Neural progenitor cell (in vitro differentiated cells): ENCODE results near the gene WAC. TPM values are rescaled to one million over a fixed set of nuclear protein-coding genes. Genes with fewer than 3 reads are reported as not detected.

Source experiments
- DNase-seq: peaks from one replicate; pipeline ENCODE4 v3.0.0-alpha.2; 2016; ENCODE audit warnings: low spot score
- H2AFZ ChIP-seq: fragments of 200-600 bp; sonication (generic); replicated peaks from 2 replicates; pipeline ENCODE4 v1.6.1; 2016; ENCODE audit warnings: antibody characterized with exemption
- H3F3A ChIP-seq: fragments of 200-600 bp; sonication (generic); 2 replicates; pipeline ENCODE4 v1.6.1; 2016; ENCODE audit warnings: antibody characterized with exemption, low read depth
- H3K27ac ChIP-seq: fragments of 200-600 bp; sonication (generic); 2 replicates; pipeline ENCODE4 v1.5.1; 2016; ENCODE audit warnings: mild to moderate bottlenecking
- H3K27me3 ChIP-seq: fragments of 200-600 bp; sonication (generic); 2 replicates; pipeline ENCODE4 v1.6.1; 2016; ENCODE audit warnings: mild to moderate bottlenecking, moderate library complexity
- H3K36me3 ChIP-seq: fragments of 200-600 bp; sonication (generic); 2 replicates; pipeline ENCODE4 v1.5.1; 2016
- H3K4me1 ChIP-seq: fragments of 200-600 bp; sonication (generic); 2 replicates; pipeline ENCODE4 v1.6.1; 2016; ENCODE audit warnings: mixed run types
- H3K4me2 ChIP-seq: fragments of 200-600 bp; sonication (generic); 2 replicates; pipeline ENCODE4 v1.6.1; 2016
- H3K4me3 ChIP-seq: fragments of 200-600 bp; sonication (generic); 2 replicates; pipeline ENCODE4 v1.5.1; 2016
- H3K79me2 ChIP-seq: fragments of 200-600 bp; sonication (generic); 2 replicates; pipeline ENCODE4 v1.6.1; 2016; ENCODE audit warnings: low read depth
- H3K9ac ChIP-seq: fragments of 200-600 bp; sonication (generic); 2 replicates; pipeline ENCODE4 v1.6.1; 2016
- H3K9me3 ChIP-seq: fragments of 200-600 bp; sonication (generic); 2 replicates; pipeline ENCODE4 v1.5.1; 2016; ENCODE audit warnings: low read depth
- H4K20me1 ChIP-seq: fragments of 200-600 bp; sonication (generic); 2 replicates; pipeline ENCODE4 v1.6.1; 2016; ENCODE audit warnings: low read depth
- H3K27ac Mint-ChIP-seq: 3 replicates; pipeline ENCODE4 v1.8.0; 2021; ENCODE audit warnings: mixed read lengths
- H3K27me3 Mint-ChIP-seq: 2 replicates; pipeline ENCODE4 v1.8.0; 2022; ENCODE audit warnings: low read depth, mild to moderate bottlenecking, inconsistent platforms, moderate library complexity, mixed read lengths; ENCODE audit not compliant: insufficient read depth
- H3K36me3 Mint-ChIP-seq: 3 replicates; pipeline ENCODE4 v1.8.0; 2021; ENCODE audit warnings: mixed read lengths
- H3K4me1 Mint-ChIP-seq: 3 replicates; pipeline ENCODE4 v1.8.0; 2021; ENCODE audit warnings: mixed read lengths
- H3K4me3 Mint-ChIP-seq: 3 replicates; pipeline ENCODE4 v1.8.0; 2021; ENCODE audit warnings: mild to moderate bottlenecking, moderate library complexity, mixed read lengths
- H3K9me3 Mint-ChIP-seq: 3 replicates; pipeline ENCODE4 v1.8.0; 2020; ENCODE audit warnings: mixed read lengths
- CTCF ChIP-seq: fragments of 200-600 bp; sonication (generic); IDR thresholded peaks from 2 replicates; pipeline ENCODE4 v1.5.1; 2017; ENCODE audit warnings: antibody characterized with exemption, mild to moderate bottlenecking
- EZH2 ChIP-seq: fragments of 200-600 bp; sonication (generic); IDR thresholded peaks from 2 replicates; pipeline ENCODE4 v1.6.1; 2017; ENCODE audit warnings: antibody characterized with exemption, mild to moderate bottlenecking, moderate library complexity
- EZH2phosphoT487 ChIP-seq: fragments of 200-600 bp; sonication (generic); IDR thresholded peaks from 2 replicates; pipeline ENCODE4 v1.6.1; 2017; ENCODE audit warnings: antibody characterized with exemption
- total RNA-seq: library from RNA; depleted of rRNA; stranded (reverse); fragments of >200 nt; gene quantifications from 2 replicates; pipeline ENCODE4 v1.2.3, GENCODE V29; 2015; ENCODE audit warnings: low replicate concordance

WAC gene
- total RNA-seq, 1 donor from 2014 or later: 174 TPM

- Histone ChIP-seq H3K4me1 (no peaks in the 10 kb centered on the region), H3K79me2 (no peaks in the 10 kb centered on the region), H3K9ac (no peak overlapping the region), H3K36me3 (peaks cover 17% of the 10 kb centered on the region), H3K27ac (no peak overlapping the region), H3F3A (peaks cover 63% of the 10 kb centered on the region), H4K20me1 (peaks cover 12% of the 10 kb centered on the region), H2AFZ (no peak overlapping the region), H3K4me2 (no peak overlapping the region), H3K4me3 (no peak overlapping the region), H3K27me3 (no peaks in the 10 kb centered on the region), H3K9me3 (no peaks in the 10 kb centered on the region)
- Mint-ChIP-seq H3K27ac (no peak overlapping the region), H3K36me3 (peaks cover 20% of the 10 kb centered on the region), H3K4me1 (peaks cover 14% of the 10 kb centered on the region), H3K27me3 (peaks cover 2% of the 10 kb centered on the region), H3K9me3 (no peaks in the 10 kb centered on the region), H3K4me3 (no peak overlapping the region)
- no peak for TF ChIP-seq EZH2phosphoT487
- no peak for DNase-seq
Measured at GRCh38 chr10:28623483-28623882, 90.6 kb downstream of the WAC start.

- Histone ChIP-seq H2AFZ (no peak overlapping the region), H3K4me1 (no peaks in the 10 kb centered on the region), H3K9me3 (no peaks in the 10 kb centered on the region), H3K27me3 (no peaks in the 10 kb centered on the region), H3K79me2 (no peaks in the 10 kb centered on the region), H3K9ac (no peak overlapping the region), H3K4me3 (no peak overlapping the region), H3F3A (peaks cover 56% of the 10 kb centered on the region), H3K4me2 (no peak overlapping the region), H3K36me3 (peaks cover 10% of the 10 kb centered on the region), H4K20me1 (peaks cover 11% of the 10 kb centered on the region), H3K27ac (no peak overlapping the region)
- Mint-ChIP-seq H3K4me1 (peaks cover 17% of the 10 kb centered on the region), H3K27me3 (peaks cover 2% of the 10 kb centered on the region), H3K9me3 (no peaks in the 10 kb centered on the region), H3K27ac (no peak overlapping the region), H3K36me3 (peaks cover 17% of the 10 kb centered on the region), H3K4me3 (no peak overlapping the region)
- TF ChIP-seq CTCF: no peak
- TF ChIP-seq EZH2phosphoT487: no peak
- no peak for TF ChIP-seq EZH2
- no peak for DNase-seq
Measured at GRCh38 chr10:28624351-28624750, 91.4 kb downstream of the WAC start.

DNA sequence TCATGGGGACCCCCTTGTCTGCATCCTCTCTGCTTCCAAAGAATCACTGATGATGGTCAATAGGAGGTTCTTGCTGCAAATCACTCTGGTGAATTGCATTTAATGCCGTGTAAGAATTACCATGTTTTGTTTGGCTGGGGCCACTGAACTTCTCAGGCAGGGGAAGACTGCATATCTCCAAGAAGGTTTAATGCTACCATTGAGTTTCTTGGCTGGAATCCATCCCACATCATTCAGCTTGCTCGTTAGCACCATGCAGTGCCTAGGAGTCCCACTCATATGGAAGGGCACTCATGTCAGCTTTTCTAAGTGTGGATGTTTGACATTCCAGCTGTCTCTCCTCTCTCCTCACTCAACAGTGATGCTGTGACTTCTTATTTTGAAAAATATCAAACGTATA is 94.2 kb downstream of the WAC start:
- Histone ChIP-seq H4K20me1 (peaks cover 6% of the 10 kb centered on the region), H3F3A (peaks cover 32% of the 10 kb centered on the region), H2AFZ (no peak overlapping the region), H3K27me3 (no peaks in the 10 kb centered on the region), H3K79me2 (no peaks in the 10 kb centered on the region), H3K4me2 (no peak overlapping the region), H3K4me3 (no peak overlapping the region), H3K9ac (no peak overlapping the region), H3K27ac (no peak overlapping the region), H3K4me1 (no peaks in the 10 kb centered on the region), H3K36me3 (no peaks in the 10 kb centered on the region), H3K9me3 (no peaks in the 10 kb centered on the region)
- Mint-ChIP-seq H3K4me1 (peaks cover 17% of the 10 kb centered on the region), H3K9me3 (no peaks in the 10 kb centered on the region), H3K4me3 (no peak overlapping the region), H3K36me3 (peaks cover 4% of the 10 kb centered on the region), H3K27me3 (peaks cover 5% of the 10 kb centered on the region), H3K27ac (no peak overlapping the region)
- DNase-seq: no peak
- TF ChIP-seq CTCF (no peak), EZH2 (no peak), EZH2phosphoT487 (no peak)

DNA sequence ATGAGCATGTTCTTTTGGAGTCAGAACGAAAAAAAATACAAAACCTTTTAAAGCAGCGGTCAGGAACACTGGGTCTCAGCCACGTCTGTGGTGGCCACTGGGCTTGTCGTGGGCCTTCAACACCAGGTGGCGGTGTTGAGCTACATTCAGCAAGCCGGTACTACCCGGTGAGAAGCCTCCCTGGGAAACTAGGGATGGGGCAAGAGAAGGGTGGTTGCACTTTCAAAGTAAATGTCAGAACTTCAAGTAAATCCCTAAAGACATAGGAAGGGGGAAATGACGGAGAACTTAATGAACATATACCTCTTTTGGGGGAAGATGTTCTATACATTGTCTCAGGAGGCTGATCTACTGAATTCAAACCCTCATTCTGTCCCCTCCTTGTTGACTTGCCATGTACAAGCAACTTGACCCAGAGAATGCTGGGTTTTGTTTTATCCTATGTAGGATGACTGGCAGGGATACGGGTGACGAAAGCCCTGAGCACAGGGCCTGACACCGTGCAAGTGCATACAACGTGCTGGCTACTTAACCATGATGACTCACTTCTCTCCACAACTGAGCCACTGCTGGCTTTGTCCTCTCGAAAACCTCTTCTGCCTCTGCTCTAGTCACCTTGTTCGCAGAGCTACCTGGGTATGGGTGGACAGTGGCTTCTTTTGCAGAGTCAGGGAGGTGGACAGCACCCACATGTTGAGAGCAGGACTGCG is 95.4 kb downstream of the WAC start:
- Histone ChIP-seq H3K27ac (no peak overlapping the region), H3K36me3 (no peaks in the 10 kb centered on the region), H3K9me3 (no peaks in the 10 kb centered on the region), H3K27me3 (no peaks in the 10 kb centered on the region), H3F3A (peaks cover 21% of the 10 kb centered on the region), H3K9ac (no peak overlapping the region), H3K4me2 (no peak overlapping the region), H4K20me1 (peaks cover 3% of the 10 kb centered on the region), H3K4me1 (no peaks in the 10 kb centered on the region), H3K4me3 (no peak overlapping the region), H2AFZ (peak overlapping the region; percentile 47), H3K79me2 (no peaks in the 10 kb centered on the region)
- H3K27me3 Mint-ChIP-seq: peaks cover 6% of the 10 kb centered on the region
- H3K27ac Mint-ChIP-seq: no peak overlapping the region
- TF ChIP-seq EZH2phosphoT487: no peak
- no peak for TF ChIP-seq EZH2
- peak; percentile 95 for TF ChIP-seq CTCF
- H3K4me1 Mint-ChIP-seq: peaks cover 17% of the 10 kb centered on the region
- no peak overlapping the region for H3K4me3 Mint-ChIP-seq
- H3K9me3 Mint-ChIP-seq: no peaks in the 10 kb centered on the region
- no peaks in the 10 kb centered on the region for H3K36me3 Mint-ChIP-seq
- peak; percentile 85 for DNase-seq
